ENCODE results near the gene CAMTA1.

Gene CAMTA1

DNA sequence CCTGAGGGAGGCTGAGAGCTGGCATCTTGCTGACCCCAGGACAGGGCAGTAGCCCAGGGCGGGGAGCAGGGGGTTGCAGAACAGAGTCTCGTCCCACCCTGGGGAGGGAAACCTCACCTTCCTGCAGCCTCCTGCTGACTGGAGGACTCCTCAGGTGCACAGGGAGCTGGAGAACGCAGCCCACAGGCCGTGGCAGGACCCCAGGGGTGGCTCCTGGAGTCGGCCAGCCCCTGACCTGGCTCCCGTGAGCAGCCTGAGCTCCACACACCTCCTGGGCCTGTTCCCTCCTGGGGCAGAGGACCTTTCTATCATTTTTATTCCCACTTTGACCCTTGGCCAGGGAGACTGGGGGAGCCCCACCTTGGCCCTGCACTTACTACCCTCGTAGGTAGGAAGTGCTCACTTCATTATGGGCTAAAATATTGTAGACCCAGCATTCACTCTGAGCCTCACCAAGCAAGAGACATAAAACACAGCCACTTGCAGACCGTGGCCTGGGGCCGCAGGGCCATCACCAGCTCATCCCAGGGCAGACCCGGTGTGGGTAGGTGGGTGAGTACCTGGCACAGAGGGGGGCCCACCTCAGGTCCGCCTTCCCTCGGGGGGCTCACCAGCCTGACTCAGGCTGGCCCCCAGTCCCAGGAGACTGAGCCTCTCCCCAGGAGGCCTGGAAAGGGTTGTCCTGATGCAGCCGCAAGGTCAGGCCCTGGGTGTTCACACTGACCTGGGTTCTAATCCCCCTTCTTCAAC, 698.6 kb downstream of the CAMTA1 start:
- DNase-seq: no peak
- intact Hi-C loops (cut with DNase I): no loop called here

DNA sequence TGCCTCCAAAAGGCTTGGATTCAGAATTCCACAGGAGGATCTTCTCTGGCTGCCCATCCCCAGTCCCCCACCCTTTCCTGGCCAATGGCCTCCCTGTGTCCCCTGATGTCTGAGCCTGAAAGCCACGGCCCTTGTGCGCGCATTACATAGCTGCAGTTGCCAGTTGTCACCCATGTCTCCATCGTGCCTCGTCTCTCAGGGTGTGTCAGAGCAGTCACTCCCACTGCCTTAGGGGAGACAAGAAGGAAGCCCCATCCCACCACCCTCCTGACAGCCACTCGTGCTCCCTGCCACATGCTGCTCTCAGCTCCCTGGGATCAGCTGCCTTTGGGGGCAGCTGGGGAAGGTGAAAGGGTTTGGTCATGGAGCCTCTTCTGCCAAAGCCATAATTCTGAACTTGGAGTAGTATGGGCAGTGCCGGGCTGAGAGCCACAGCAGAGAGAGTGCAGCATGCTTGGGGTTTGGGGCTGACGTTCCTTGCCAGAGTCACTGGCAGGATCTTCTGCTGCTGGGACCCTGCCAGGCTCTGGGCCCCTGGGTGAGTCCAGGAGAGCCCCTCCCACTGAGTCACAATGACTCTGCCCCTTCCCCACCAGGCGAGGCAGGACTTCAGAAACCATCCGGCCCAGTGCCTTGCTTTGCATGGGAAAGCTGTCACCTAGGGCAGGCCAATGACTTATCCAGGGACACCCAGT, 700.0 kb downstream of the CAMTA1 start:
- no peak for DNase-seq
- intact Hi-C loops (cut with DNase I): no loop called here

DNA sequence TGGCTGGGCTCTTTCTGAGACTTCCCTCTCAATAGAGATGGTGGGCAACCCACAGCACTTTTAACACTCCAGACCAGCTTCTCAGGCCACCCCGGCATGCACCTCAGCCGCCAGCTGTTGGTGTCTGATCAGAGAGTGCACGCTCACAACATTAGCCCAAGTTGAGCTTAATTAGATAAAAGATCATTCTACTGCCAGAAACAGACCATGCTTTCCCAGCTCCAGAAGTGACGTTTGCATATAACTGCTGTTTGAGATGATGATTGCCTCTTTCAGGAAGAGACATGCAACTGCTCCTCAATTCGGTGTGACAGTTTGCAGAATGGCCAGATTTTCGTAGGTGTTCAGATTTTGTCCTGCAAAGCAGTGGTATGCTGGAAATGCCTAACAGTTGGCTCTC, 700.6 kb downstream of the CAMTA1 start:
- intact Hi-C loops (cut with DNase I): no loop called here
- DNase-seq: no peak

DNA sequence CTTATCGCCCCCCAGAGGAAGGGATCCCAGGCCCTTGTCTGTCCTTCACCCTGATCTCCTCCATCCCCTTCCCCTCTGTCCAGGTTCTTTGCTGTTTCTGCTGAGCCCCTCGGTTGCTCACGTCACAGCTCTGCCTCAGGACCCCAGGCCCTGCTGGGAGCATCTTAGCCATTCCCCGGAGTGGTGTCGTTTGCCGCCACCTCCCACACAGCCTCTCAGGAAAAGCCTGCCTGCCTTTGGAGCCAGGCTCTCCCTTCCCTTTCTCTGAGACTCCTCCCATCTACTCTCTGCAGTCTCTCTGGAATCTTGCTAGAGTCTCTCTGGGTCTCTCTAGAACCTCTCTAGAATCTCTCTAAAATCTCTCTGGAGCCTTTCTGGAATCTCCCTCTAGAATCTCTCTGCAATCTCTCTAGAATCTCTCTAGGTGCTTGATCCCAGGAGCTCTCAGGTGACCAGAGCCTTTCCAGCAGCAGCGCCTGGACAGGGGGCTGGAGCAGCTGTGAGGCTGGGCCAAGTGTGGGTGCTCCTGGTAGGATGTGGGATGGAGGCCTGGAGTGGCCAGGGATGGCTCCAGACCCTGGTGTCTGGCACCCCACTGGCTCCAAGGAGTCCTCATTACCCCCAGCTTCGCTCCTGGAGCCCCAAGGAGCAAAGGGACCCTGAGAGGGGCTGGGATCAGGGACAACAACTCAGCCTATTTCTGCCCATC, 702.7 kb downstream of the CAMTA1 start:
- intact Hi-C loops (cut with DNase I): no loop called here
- DNase-seq: no peak

DNA sequence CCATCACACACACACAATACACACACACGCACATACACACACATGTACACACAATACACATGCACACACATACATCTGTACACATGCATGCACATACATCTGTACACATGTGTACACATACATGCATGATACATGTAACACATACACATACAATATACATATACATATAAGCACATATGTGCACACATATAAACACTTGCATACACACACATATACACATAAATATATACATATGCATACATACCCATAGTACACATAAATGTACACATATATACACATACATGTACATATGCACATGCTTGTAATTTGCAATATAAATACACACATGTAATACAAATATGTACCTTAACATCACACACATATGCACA, 703.2 kb downstream of the CAMTA1 start:
- intact Hi-C loops (cut with DNase I): no loop called here

DNA sequence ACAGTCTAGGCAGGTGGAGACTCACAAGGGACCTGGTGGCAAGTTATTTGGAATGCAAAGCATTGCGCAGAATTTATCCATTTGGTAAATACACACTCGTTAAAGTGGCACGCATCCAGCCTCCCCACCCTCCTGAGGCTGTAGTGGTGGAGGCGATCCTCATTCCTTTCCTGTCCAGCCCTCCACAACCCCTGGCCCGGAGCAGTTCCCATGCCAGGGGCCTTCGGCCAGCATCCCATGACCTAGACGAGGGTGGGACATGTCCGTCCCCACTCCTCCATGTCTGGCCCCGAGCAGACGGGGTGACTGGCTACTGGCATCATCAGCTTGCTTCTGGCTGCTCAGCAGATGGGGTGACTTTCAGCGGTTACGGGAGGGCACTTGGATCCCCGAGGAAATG, 704.3 kb downstream of the CAMTA1 start:
- DNase-seq: no peak
- intact Hi-C loops (cut with DNase I): no loop called here

More for the DNA sequence above, 703.2 kb downstream of the CAMTA1 start:
- no peak for DNase-seq

DNA sequence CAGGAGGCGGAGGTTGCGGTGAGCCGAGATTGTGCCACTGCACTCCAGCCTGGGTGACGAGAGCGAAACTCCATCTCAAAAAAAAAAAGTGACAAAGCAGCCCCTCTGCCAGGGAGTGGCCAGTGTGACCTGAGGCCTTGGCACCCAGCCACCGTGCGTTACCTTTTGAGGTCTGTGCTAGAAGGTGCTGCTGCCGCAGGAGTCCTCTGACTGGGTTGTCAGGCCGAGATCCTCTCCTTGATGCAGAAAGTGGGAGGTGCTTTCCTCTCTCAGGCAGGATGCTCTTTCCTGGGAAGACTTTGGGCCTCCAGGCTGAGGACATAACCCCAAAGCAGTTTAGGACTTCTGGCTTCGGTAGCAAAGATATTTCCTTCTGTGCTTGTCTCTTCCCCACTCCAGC, 705.3 kb downstream of the CAMTA1 start:
- intact Hi-C loops (cut with DNase I): no loop called here
- DNase-seq: no peak

DNA sequence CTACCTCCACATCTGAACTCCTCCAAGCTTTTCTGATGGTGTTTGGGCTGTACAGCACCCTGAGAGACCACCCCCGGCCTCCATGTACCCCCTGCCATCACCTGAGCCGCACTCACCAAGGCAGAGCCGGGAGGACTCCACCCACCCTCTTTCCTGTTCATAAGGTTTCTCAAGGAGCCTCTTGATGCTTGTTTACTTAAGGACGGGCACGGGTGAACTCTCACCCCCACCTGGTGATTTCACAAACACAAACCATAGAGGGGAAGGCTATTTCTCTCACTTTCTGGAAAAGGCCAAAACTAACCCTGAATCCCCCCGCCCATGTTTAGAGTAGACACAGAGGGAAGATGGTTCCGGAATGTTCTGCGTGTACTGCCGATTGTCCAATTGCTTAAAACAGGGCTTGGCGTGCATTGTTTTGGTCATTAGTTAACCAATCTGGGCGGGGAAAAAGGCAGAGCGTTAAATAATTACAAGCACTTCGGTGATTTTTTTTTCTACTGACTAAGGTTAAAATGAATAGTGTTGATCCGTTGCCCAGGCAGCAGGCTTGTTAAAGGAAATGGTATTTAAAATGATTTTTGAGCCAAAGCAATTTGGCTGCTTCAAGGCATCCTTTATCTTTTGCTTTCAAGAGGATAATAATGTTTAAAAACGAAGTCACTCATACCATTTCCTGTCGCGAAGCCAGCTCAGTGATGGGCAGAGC, 706.0 kb downstream of the CAMTA1 start:
- no peak for DNase-seq
- intact Hi-C loops (cut with DNase I): no loop called here

DNA sequence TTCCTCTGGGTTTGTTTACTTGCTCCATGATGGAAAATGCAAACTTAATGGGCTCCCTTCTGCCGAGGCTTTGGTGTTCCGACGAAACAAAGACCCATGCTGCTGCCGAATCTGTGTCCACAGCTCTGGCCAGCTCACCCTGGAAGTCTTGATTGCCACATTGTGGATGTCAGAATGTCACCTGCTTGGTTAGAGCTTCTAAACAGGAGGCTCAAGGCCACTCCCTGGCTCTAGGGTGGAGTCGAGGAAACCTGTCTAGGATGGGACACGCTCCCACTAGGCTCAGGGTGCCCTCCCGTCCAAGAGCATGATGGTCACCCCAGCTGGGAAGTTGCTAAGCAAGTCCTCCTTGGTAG, 706.5 kb downstream of the CAMTA1 start:
- peak in 5 of 42 donors; percentile 11 to 21 (median 13) for DNase-seq
- intact Hi-C loops (cut with DNase I): no loop called here

DNA sequence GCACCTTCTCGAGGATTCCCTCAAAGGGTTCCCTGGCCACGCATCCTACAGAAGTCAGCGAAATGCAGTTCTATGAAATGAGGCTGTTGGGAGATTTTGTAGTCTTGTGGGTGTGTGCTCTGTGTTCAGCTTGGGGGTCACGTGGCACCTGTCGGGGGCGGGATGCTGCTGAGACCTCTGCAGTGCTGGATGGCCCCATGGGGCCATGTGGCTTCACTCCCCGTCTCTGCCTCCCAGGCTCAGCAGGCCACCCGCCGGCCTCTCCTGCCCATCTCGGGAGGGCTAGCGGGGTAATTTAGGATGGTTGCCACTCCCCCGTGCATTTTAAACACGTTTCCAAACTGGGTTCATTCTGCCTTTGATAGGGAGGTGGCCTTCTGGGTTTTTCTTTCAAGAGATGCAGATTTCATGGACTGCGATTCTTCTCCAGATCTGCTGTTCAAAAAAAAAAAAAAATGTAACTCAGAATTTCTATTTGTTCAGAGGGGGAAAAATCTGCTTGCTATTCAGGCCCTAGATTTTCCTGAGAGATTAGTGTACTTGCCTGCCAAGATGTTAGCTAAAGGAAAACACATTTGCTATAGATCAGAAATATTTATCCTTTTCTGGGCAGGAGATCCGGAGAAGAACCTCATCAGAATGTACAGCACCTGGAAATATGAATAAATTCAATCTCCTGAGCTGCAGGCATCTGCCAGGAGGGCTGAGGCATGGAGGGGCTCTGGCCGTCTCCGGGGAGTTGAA, 708.6 kb downstream of the CAMTA1 start:
- DNase-seq: peak in 2 of 42 donors; percentile 25 to 27
- intact Hi-C loops (cut with DNase I): no loop called here

DNA sequence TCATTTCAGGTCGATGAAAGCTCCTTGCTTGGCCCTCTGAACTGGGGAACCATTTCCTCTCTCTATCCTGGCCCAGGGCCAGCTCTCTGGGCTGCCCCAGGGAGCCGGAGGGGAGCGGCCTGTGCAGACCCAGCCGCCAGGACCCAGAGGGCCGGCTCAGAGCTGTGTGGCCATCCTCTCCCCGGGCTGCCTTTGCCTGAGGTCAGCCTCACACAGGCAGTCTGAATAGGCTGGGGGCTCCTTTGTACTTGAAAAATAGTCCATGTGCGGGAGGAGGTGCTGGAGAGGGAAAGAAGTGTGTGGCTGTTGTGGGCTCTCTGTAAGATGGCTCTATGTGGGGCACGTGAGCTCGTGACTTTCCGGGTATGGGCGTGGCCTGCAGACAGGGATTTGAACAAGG, 710.7 kb downstream of the CAMTA1 start:
- DNase-seq: no peak
- intact Hi-C loops (cut with DNase I): no loop called here

DNA sequence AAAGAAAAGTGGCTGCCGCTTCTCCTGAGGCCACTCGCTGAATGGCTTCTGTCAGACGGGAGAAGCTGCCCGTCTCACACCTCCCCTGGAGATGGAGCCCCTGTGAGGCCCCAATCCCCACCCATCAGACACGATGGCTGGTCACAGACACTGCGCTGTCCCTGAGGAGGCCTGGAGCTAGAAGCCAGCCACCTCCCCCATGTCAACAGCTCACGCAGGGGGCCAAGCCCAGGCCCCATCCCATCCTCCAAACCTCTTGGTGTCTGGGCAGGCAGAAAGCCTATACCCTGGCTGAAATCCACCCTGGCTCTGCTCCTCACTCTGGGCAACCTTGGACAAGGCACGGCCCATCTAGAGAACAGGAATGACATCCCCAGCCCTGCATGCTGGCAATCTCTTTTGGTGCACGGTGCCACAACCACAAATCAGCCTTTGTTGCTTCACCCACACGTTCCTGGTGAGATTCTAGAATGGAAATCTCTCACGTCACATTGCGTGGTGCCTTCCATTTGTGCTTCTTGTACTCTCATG, 711.9 kb downstream of the CAMTA1 start:
- intact Hi-C loops (cut with DNase I): no loop called here
- DNase-seq: peak in 4 of 42 donors; percentile 25 to 47 (median 41)

DNA sequence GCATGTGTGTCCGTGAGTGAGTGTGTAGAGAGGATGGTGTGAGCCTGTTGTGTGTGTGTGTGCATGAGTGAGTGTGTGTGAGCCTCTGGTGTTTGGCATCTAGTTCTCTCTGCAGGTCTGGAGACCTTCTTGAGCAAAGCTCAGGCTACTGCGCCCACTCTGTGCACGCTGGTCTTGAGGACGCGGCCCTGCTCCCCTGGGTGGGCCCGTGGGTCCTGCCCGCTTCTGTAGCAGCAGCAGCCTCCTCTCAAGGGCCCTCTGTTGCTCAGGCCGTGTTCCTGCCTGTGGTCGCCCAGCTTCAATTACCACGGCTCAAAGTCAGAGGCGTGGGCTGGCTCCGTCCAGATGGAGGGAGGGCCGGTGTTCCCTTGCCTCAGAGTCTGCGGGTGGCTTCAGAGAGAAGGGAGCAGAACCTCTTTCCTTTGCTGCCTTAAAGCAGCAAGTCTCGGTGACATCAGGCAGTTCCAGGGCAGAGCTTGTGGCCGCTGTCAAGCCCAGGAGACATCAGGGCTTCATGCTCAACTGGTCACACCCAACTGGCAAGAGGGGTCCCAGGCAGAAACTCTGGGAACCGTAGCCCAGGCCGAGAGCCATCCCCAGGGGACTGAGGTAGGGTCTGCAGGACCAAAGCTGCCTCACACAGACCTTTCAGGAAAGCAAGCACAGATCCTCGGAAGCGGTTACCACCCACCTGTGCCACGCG, 715.3 kb downstream of the CAMTA1 start:
- intact Hi-C loops (cut with DNase I): no loop called here
- no peak for DNase-seq

DNA sequence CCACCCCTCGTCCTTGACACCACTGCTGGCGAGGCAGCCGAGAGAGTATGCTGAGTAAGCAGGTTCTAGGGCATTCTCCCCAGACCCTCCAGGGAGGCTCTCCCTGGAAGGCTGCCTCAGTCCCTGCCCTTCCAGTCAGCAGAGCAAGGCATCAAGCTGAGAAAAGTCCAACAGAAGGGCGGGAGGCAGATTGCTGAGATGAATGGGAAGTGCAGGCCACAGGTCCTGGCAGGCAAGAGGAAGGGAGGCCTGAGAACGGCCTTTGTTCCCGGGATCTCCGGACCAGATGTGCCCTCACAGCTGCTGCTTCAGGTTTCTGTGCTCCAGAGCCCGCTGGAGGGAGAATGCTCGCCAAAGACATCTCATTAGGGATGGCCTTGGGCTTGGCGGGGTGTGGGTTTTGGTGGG, 715.8 kb downstream of the CAMTA1 start:
- intact Hi-C loops (cut with DNase I): no loop called here
- peak in 31 of 42 donors; percentile 9 to 75 (median 40) for DNase-seq

DNA sequence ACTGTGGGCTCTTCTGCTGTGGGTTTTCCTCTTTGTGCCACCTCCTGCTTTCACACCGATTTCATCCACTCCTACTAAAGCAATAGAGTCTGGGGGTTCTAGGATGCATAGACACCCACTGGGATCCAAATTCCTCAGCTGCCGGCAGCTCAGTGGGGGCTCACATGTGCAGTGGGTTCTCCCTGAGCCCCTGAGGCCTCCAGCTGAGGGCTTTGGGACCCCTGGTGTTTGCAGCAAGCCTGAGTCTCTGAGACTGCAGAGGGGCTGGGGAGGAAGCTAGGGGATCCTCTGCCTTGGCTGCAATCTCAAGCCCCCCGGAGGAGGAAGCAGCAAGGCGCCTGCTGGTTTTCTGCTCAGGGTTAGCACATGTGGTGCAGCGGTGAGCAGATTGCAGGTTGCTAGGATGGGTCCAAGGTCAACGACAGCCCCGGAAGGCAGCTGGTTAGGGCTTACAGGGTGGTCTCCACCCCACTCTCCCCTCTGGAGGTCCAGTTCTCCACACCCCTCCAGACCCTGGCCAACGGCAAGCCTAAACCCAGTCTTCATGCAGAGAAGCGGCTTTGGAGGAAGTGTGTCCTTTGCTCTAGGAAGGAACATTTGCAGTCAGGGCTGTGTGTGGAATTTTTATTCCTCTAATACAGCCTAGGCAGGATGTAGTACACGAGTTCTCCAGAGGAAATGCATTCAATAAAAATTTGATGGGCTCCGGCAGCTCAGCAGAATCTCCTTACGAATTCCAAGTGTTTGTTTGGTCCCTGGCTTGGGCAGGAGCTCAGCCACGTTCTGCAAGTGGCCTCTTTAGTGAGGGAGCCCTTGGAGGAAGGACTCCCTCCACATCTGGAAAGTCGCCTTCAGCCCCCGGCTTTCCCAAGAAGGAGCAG, 716.7 kb downstream of the CAMTA1 start:
- intact Hi-C loops (cut with DNase I): no loop called here
- DNase-seq: no peak

DNA sequence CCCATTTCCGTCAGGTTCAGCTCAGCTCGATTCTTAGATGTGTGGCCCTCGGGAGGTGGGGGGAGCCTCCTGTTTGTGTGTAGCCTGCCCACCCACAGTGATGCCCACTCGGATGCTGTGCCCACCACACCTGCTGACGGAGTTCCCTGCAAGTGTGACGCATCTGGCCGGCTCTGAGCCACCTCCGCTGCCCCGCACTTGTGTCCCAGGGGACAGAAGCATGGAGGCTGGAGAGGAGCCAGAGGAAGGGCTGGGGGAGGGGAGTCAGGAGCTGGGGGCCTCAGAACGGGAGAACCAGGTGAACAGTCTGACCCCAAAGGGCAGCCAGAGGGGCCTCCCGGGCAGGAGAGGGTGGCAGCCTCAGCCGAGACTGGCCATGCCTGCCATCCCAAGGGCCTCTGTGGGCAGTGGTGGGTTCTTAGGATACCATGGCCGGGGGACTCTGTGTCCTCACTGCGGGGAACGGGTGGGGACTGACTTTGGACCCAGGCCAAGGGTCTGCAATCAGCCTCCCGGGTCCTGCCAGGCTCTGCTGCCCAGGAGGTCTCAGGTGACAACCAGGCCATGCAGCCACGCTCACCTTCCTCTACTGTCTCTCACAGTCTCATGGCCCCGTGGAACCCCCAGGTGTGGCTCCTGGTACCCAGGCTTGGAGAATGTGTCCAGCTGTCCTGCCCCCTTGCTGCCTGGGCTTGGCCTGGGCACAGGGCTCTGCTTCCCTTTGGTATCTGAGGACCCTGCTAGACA, 718.6 kb downstream of the CAMTA1 start:
- no peak for DNase-seq
- intact Hi-C loops (cut with DNase I): no loop called here

DNA sequence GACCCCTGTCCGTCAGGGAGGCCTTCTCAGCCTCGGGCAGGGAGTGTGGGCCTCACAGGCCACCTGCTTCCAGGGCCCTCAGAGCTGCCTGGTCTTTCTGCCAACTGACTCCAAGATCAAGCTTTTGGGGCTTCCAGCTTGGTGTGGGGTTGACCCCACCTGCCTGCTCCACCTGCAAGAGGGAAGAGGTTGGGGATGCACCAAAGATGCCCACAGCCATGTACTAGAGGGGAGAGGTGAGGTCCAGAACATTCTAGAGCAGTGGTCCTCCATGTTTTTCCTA, 719.1 kb downstream of the CAMTA1 start:
- no peak for DNase-seq
- intact Hi-C loops (cut with DNase I): no loop called here

All from head of caudate nucleus (tissue), 42 donors.